Activated T-helper 2 cell treated with anti-CD3 and anti-CD28 coated beads, Interferon-gamma antibody, Interleukin-2, Interleukin-4, amounts not matched to agents 10 μg/mL and 5 μg/mL and 100 μg/mL, durations not matched to agents 14 hours and 24 hours and 36 hours (primary cell): ENCODE measurements around the gene ARHGAP19. TPM values are rescaled to one million over a fixed set of nuclear protein-coding genes. Genes with fewer than 3 reads are reported as not detected.
A peak's percentile ranks its signal among the peaks of the same experiment; 100 is the strongest.

Experiments used
- DNase-seq: peaks from one replicate; pipeline ENCODE4 v3.0.0; 2021; ENCODE audit warnings: low spot score
- H3K27ac Mint-ChIP-seq: one replicate; pipeline ENCODE4 v1.8.0; 2021; ENCODE audit warnings: mixed read lengths
- H3K27me3 Mint-ChIP-seq: one replicate; pipeline ENCODE4 v1.8.0; 2021; ENCODE audit warnings: low read depth, mixed read lengths
- H3K36me3 Mint-ChIP-seq: one replicate; pipeline ENCODE4 v1.8.0; 2021; ENCODE audit warnings: low read depth, mixed read lengths
- H3K4me1 Mint-ChIP-seq: one replicate; pipeline ENCODE4 v1.8.0; 2021; ENCODE audit warnings: low read depth, mixed read lengths
- H3K4me3 Mint-ChIP-seq: one replicate; pipeline ENCODE4 v1.8.0; 2021; ENCODE audit warnings: low read depth, mild to moderate bottlenecking, moderate library complexity, mixed read lengths
- H3K9me3 Mint-ChIP-seq: one replicate; pipeline ENCODE4 v1.8.0; 2021; ENCODE audit warnings: mixed read lengths
- intact Hi-C: fragments of 100-400 bp; cut with micrococcal nuclease; formaldehyde crosslinking; loops from one replicate; pipeline ENCODE4 v1.15.1; 2023
- total RNA-seq: library from RNA; stranded (reverse); gene quantifications from 2 replicates; pipeline ENCODE4 v1.2.3, GENCODE V29; 2022

Gene ARHGAP19
- total RNA-seq, 1 donor from 2014 or later = 29.9 TPM

DNA sequence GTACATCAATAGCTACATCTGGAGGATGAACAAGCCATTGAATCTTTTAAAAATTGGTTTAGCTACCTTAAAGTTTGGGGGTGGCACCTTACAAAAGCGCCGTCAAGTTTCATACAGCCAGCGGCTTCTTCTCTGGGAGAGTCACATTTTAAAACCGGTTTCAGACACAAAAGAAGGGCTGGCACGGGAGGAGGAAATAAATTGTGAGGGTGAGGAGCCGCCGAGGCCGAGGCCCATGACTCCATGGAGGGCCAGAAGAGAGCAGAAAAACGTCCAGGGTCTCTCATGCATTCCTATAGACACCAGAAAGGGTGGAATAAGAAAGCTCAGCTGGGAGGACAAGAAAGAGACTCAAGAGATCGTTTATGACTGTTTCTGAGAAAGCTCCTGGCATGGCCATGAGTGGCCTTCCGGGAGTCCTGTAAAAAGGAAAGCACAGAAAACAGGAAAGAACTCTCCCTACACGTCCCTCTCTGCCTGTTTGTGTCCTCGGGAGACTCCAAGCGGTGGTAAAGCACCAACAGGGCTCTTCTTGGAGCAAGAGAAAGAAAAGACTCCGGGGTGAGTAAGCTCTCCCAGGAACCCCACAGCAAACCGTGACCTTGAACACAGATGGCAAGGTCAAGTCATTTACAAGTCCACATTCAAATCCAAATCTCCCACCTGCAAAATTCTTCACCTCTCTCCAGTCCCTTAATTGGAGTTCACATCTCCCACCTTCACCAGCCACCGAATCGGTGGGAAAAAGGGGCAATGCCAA, 40.3 kb upstream of the ARHGAP19 start:
- peaks cover 40% of the 10 kb centered on the region for H3K4me1 Mint-ChIP-seq
- no peaks in the 10 kb centered on the region for H3K9me3 Mint-ChIP-seq
- peaks cover 30% of the 10 kb centered on the region for H3K36me3 Mint-ChIP-seq
- peak overlapping the region; percentile 86 for H3K27ac Mint-ChIP-seq
- peaks cover 18% of the 10 kb centered on the region for H3K27me3 Mint-ChIP-seq
- intact Hi-C loops = loop anchor here (1.0 to 5.0 kb wide), 2 partner anchors 12 to 165 kb away; partner anchors contain the start of genes MMS19 and UBTD1
- H3K4me3 Mint-ChIP-seq = peak overlapping the region; percentile 85
- DNase-seq = no peak

GRCh38 chr10:97331153-97331703, 38.8 kb upstream of the ARHGAP19 start:
- Mint-ChIP-seq H3K27me3 (peaks cover 4% of the 10 kb centered on the region), H3K36me3 (peaks cover 30% of the 10 kb centered on the region), H3K4me1 (peaks cover 51% of the 10 kb centered on the region), H3K4me3 (peak overlapping the region; percentile 58), H3K27ac (no peak overlapping the region), H3K9me3 (no peaks in the 10 kb centered on the region)
- intact Hi-C loops = loop anchor here (5.0 kb wide), 1 partner anchor 166 kb away; the partner anchor contains the start of genes MMS19 and UBTD1
- DNase-seq = no peak

DNA sequence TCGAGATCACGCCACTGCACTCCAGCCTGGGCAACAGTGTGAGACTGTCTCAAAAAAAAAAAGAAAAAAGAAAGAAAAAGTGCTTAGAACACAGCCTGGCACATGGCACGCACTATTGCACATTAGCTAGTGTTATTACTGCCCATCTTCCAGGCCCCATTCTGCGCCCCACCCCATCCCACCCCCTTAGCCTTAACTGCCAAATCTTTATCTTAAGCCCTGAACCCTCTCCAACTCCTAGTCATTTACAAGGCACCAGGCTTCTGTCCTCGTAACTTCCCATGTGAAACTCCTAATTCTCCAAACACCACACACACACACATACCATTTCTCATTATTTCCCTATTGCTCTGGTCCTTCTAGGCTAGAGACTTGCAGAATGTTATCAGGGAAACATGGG, 37.3 kb upstream of the ARHGAP19 start:
- no peak overlapping the region for H3K4me3 Mint-ChIP-seq
- DNase-seq = no peak
- H3K9me3 Mint-ChIP-seq = no peaks in the 10 kb centered on the region
- H3K27ac Mint-ChIP-seq = no peak overlapping the region
- peaks cover 54% of the 10 kb centered on the region for H3K4me1 Mint-ChIP-seq
- H3K36me3 Mint-ChIP-seq = peaks cover 30% of the 10 kb centered on the region
- H3K27me3 Mint-ChIP-seq = no peaks in the 10 kb centered on the region
- intact Hi-C loops = loop anchor here (5.0 to 10.0 kb wide), 3 partner anchors 73 to 745 kb away; partner anchors contain the start of genes MMS19, RRP12, TM9SF3 and UBTD1

DNA sequence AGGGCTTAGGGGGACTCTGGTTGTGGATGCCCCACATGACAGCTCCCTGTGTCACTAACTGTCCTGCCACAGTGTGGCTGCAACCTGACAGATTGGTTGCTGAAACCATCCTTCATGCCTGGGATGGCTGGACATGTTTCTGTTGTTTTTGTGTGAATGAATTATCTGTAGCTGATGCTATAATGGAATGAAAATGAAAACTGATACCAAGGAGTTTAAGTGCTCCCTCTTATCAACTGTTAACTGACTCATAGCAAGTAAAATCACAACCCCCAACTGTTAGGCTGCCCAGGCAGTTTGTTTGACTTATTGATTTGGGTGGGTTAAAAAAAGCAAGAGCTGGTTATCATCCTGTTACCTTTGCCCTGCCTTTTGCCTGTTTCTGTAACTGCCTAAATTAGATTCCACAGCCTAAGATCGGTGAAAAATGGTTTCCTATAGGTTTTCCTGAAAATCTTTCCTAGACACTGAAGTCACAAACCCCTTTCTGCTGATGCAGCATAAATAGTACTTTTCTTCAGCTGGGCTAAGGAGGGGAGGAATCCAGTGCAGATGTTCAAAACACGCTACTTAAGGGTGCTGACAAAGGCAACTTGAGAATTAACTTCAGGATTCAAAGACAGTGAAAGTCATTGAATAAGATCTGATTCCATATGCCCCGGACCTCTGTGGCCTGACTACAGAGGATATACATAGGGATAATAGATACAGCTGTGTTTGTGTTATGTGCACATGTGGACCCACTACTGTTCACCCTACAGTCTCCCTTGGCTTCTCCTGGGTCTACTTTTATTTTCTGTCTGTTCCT, 36.4 kb upstream of the ARHGAP19 start:
- intact Hi-C loops = loop anchor here (1.0 to 10.0 kb wide), 3 partner anchors 9 to 744 kb away; partner anchors contain the start of genes RRP12 and TM9SF3
- H3K9me3 Mint-ChIP-seq = no peaks in the 10 kb centered on the region
- DNase-seq = no peak
- no peak overlapping the region for H3K4me3 Mint-ChIP-seq
- H3K27me3 Mint-ChIP-seq = no peaks in the 10 kb centered on the region
- peaks cover 30% of the 10 kb centered on the region for H3K36me3 Mint-ChIP-seq
- peaks cover 54% of the 10 kb centered on the region for H3K4me1 Mint-ChIP-seq
- H3K27ac Mint-ChIP-seq = peak overlapping the region; percentile 59

DNA sequence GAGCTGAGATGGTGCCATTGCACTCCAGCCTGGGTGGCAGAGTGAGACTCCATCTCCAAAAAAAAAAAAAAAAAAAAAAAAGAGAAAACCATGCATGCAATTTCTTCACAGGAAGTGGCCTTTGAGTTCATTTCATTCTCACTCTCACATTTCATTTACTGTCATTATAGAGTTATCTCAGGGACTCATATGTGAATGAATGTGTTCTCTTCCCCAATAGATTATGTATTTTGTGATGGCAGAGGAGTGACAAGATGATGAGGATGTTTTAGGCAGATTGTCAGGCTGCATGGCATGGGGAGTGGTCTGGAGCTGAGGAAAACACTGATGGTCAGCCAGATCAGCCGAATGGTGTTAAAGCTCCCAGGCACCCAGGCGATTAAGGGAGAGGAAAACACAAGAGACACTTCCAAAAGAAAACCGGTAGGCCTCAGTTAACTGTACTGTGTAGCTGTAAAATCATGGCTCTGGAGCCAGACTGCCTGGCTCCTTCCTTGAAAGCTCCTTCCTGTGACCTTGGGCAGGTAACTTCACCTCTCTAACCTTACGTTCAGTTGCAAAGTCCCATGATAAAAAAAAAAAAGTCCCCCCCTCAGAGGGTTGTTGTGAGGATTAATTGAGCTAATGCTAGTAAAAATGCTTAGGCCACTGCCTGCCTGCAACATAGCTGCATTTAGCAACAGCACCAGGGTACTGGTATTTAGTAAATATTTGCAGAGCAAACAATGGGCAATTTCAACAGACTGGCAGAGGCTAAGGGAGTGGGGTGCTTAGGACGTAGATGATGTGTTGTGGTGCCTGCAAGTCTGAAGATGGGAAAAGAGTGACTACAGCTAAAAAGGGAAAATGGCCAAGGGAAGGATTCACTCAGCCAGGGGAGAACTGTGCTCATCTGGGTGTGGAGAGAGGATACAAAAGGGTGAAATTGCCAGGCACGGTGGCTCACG, 35.2 kb upstream of the ARHGAP19 start:
- intact Hi-C loops = loop anchor here (1.0 to 10.0 kb wide), 3 partner anchors 7 to 743 kb away; partner anchors contain the start of genes RRP12 and TM9SF3
- H3K27ac Mint-ChIP-seq = peak overlapping the region; percentile 81
- no peaks in the 10 kb centered on the region for H3K27me3 Mint-ChIP-seq
- no peaks in the 10 kb centered on the region for H3K9me3 Mint-ChIP-seq
- no peak overlapping the region for H3K4me3 Mint-ChIP-seq
- peaks cover 45% of the 10 kb centered on the region for H3K4me1 Mint-ChIP-seq
- H3K36me3 Mint-ChIP-seq = peaks cover 22% of the 10 kb centered on the region
- no peak for DNase-seq

- DNase-seq = no peak
- Mint-ChIP-seq H3K4me1 (peaks cover 43% of the 10 kb centered on the region), H3K9me3 (no peaks in the 10 kb centered on the region), H3K27ac (no peak overlapping the region), H3K4me3 (no peak overlapping the region), H3K27me3 (peaks cover 4% of the 10 kb centered on the region), H3K36me3 (peaks cover 18% of the 10 kb centered on the region)
- intact Hi-C loops = loop anchor here (5.0 to 10.0 kb wide), 2 partner anchors 77 to 741 kb away; partner anchors contain the start of genes RRP12 and TM9SF3
These were observed 33.3 kb upstream of the ARHGAP19 start for GRCh38 chr10:97325754-97326153.

DNA sequence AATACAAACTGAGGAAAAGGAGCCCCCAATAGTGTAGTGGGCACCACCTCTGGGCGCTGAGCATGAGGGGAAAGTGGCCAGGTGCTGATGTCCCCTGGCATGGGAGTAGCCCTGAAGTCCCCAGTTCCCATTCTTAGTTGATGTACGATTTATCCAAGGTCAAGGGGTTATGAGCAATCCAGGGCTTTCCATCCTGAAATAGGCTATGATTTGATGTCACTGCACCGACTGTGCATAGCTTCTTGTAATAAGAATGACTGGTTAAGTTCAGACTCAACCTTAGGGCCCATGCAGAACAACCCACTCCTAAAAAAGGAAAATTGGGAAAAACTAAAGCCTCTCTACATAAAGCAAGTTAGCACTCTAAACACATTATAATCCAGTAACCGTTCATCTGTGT, 31.1 kb upstream of the ARHGAP19 start:
- Mint-ChIP-seq H3K4me1 (peaks cover 39% of the 10 kb centered on the region), H3K4me3 (no peak overlapping the region), H3K36me3 (peaks cover 5% of the 10 kb centered on the region), H3K9me3 (no peaks in the 10 kb centered on the region), H3K27ac (no peak overlapping the region), H3K27me3 (peaks cover 10% of the 10 kb centered on the region)
- intact Hi-C loops = loop anchor here (10.0 kb wide), 1 partner anchor 739 kb away; the partner anchor contains the start of gene TM9SF3
- no peak for DNase-seq

DNA sequence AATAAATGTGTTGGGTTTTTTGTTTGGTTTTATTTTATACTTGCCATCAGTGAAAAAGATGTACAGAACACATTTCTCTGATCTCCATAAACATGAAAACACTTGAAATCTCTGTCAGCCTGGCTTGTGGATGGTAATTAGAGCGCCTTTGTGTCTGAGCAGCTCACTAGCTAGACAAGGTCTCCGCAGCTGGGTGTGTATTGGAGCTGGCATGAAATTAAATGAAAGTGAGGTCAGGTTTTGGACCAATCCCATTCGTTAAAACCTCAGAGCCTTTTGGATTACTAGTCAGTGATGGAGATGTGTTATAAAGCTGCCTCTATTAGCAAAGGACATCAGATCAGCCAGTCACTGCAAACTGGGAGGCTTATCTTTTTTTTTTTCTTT, 29.4 kb upstream of the ARHGAP19 start:
- H3K4me3 Mint-ChIP-seq = peak overlapping the region; percentile 40
- intact Hi-C loops = loop anchor here (10.0 kb wide), 1 partner anchor 737 kb away; the partner anchor contains the start of gene TM9SF3
- H3K9me3 Mint-ChIP-seq = no peaks in the 10 kb centered on the region
- peaks cover 26% of the 10 kb centered on the region for H3K4me1 Mint-ChIP-seq
- peaks cover 5% of the 10 kb centered on the region for H3K36me3 Mint-ChIP-seq
- DNase-seq = no peak
- H3K27ac Mint-ChIP-seq = no peak overlapping the region
- peaks cover 10% of the 10 kb centered on the region for H3K27me3 Mint-ChIP-seq

DNA sequence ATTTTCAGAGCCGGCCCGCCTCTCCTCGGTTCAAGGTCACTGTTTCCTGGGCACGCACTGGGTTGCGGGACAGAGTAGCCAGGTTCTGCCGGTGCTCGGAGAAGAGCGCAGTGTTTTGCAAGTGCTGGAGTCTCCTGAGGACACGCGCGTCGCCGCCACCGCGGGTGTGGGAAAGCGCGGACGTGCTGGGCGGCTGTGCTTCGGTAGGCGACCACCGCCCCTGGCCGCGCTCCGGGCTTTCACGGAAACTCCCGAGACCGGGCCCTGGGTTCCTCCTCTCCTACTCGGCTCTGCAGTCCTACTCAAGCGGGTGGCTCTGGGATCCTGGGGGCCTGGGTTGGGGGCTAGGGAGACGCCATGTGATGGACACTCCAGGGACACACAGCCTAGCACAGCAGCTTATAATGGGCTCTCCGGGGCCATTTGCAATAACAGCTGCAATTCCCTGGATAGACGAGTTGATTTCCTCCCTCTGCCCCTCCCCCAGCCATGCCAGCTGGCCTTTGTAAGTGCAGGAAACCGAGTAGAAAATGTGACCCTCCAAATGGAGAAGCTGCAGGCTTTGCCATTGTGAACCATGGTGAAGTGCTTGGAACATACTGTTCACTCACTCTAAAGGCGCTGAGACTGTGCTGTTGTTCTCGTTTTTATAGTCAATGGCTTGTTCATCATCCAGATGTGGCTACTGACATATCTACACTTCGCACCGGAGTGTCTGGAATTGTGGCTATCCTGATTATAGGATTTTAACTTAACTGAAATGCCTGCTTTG, 28.8 kb upstream of the ARHGAP19 start:
- intact Hi-C loops = loop anchor here (10.0 kb wide), 1 partner anchor 736 kb away; the partner anchor contains the start of gene TM9SF3

DNA sequence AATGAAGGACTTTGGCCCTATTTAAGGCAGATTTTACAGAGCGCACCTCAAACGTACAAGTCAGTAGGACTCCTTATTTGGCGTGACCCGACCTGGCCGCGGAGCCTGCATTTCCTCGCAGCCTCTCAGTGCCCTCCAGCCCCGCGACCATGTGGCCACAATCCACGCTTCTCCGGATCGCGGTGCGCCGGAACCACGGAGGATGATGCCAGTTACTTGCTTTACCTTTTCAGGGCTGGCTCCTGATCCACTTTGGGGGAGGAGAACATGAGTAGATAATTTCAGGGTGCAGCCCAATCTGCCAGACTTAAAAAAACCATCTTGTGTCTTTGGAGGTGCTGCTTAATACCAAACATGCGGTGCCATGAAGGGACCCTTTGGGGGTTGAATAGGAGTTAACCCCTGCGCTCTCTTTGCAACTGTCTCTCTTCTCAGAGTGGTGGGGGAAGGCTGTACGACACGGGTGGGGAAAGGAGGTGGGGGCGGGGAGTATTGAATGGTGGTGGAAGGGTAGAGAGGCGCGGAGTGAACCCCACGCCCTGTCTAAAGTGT, 28.1 kb upstream of the ARHGAP19 start:
- peak overlapping the region; percentile 81 for H3K4me3 Mint-ChIP-seq
- peaks cover 5% of the 10 kb centered on the region for H3K36me3 Mint-ChIP-seq
- peaks cover 10% of the 10 kb centered on the region for H3K27me3 Mint-ChIP-seq
- no peak for DNase-seq
- intact Hi-C loops = loop anchor here (1.0 to 10.0 kb wide), 3 partner anchors 8 to 736 kb away; partner anchors contain the start of gene TM9SF3
- H3K9me3 Mint-ChIP-seq = no peaks in the 10 kb centered on the region
- H3K27ac Mint-ChIP-seq = peak overlapping the region; percentile 63
- H3K4me1 Mint-ChIP-seq = peaks cover 19% of the 10 kb centered on the region

More for the DNA sequence above, 28.8 kb upstream of the ARHGAP19 start:
- peaks cover 5% of the 10 kb centered on the region for H3K36me3 Mint-ChIP-seq
- no peak overlapping the region for H3K27ac Mint-ChIP-seq
- H3K27me3 Mint-ChIP-seq = peaks cover 10% of the 10 kb centered on the region
- H3K4me1 Mint-ChIP-seq = peaks cover 22% of the 10 kb centered on the region
- peak overlapping the region; percentile 81 for H3K4me3 Mint-ChIP-seq
- no peak for DNase-seq
- no peaks in the 10 kb centered on the region for H3K9me3 Mint-ChIP-seq
